ENCODE data around the gene PBX3.

Gene PBX3

GRCh38 chr9:126000256-126000655 lies 253.1 kb downstream of the PBX3 start:
- no peak for DNase-seq (ENCODE audit: extremely low read depth, low read depth)
- no peak for TF ChIP-seq CTCF (IDR thresholded peaks at IDR 0.05; ENCODE audit: low read depth, low read length)

- DNase-seq (ENCODE audit: extremely low read depth, low read depth): no peak
- no peak for TF ChIP-seq CTCF (IDR thresholded peaks at IDR 0.05; ENCODE audit: low read depth, low read length)
Observed at GRCh38 chr9:126000731-126001580, 253.8 kb downstream of the PBX3 start.

GRCh38 chr9:126001581-126002225 lies 254.5 kb downstream of the PBX3 start:
- no peak for TF ChIP-seq CTCF (IDR thresholded peaks at IDR 0.05; ENCODE audit: low read depth, low read length)
- DNase-seq (ENCODE audit: extremely low read depth, low read depth): no peak

GRCh38 chr9:126002476-126003350 lies 255.5 kb downstream of the PBX3 start:
- DNase-seq (ENCODE audit: extremely low read depth, low read depth): no peak
- no peak for TF ChIP-seq CTCF (IDR thresholded peaks at IDR 0.05; ENCODE audit: low read depth, low read length)

- DNase-seq (ENCODE audit: extremely low read depth, low read depth): no peak
- no peak; the same call in 1 of the 2 replicates for TF ChIP-seq CTCF (IDR thresholded peaks at IDR 0.05; ENCODE audit: low read depth, low read length)
Observed at GRCh38 chr9:126009047-126009446, 261.9 kb downstream of the PBX3 start.

- TF ChIP-seq CTCF (IDR thresholded peaks at IDR 0.05; ENCODE audit: low read depth, low read length): no peak
- DNase-seq (ENCODE audit: extremely low read depth, low read depth): no peak
Observed at GRCh38 chr9:126014726-126015125, 267.6 kb downstream of the PBX3 start.
